ENCODE measurements around the gene MTREX. TPM values are rescaled to one million over a fixed set of nuclear protein-coding genes. Genes with fewer than 3 reads are reported as not detected.

The MTREX gene
- total RNA-seq, 4 donors from 2014 or later: 66.3 to 130 (median 76.3) TPM

DNA sequence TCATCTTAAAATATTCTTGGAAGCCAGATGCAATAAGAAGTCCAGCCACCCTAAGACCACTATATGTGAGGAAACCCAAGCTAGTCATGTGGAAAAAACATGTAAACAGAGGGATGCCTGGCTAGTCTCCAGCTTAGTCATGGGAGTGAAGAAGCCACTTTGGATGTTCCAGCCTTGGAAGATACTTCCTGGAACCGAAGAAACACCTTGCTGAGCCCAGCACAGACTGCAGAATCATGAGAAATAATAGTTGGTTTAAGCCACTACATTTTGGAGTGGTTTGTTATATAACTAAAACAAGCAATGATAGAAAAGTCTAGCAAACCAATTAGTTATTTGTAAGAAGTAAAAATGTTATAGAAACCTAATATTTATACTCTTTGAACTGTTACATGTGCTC lies 12.9 kb upstream of the MTREX start:
- TF ChIP-seq CTCF (IDR thresholded peaks at IDR 0.05; ENCODE audit: low read depth): no peak

GRCh38 chr5:55300890-55301289 lies 6.9 kb upstream of the MTREX start:
- no peak for TF ChIP-seq CTCF (IDR thresholded peaks at IDR 0.05; ENCODE audit: low read depth)

GRCh38 chr5:55303238-55303690 lies 4.5 kb upstream of the MTREX start:
- no peak for TF ChIP-seq CTCF (IDR thresholded peaks at IDR 0.05; ENCODE audit: low read depth)

DNA sequence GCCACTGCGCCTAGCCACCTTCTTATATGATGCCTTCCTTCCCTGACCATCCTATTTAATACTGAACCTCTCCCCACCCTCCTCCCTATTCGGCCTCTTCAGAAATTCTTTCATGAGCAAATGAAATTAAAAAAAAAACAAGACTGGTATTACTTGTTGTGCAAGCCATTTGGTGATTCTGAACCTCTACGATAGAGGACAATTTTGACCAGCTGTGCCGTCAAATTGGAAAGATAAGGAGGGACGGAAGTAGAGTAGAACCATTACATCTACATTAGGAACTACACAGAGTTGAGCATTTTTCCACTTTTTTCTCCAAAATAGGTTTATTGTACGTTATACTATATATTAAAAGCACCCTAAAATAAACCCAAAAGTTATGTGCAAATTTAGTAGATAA lies 3.2 kb upstream of the MTREX start:
- no peak for TF ChIP-seq CTCF (IDR thresholded peaks at IDR 0.05; ENCODE audit: low read depth)

- no peak for TF ChIP-seq CTCF (IDR thresholded peaks at IDR 0.05; ENCODE audit: low read depth)
These were observed 2.4 kb upstream of the MTREX start for GRCh38 chr5:55305345-55305744.

GRCh38 chr5:55306641-55307382 lies 977 bp upstream of the MTREX start:
- no peak for TF ChIP-seq CTCF (IDR thresholded peaks at IDR 0.05; ENCODE audit: low read depth)

- TF ChIP-seq CTCF (IDR thresholded peaks at IDR 0.05; ENCODE audit: low read depth): no peak
These were observed 556 bp downstream of the MTREX start for GRCh38 chr5:55308254-55308836.
